Upper lobe of left lung (tissue), 6 donors: Measurements from ENCODE around the gene TEX30. TPM values are rescaled to one million over a fixed set of nuclear protein-coding genes. Genes with fewer than 3 reads are reported as not detected.

Experiments
- ATAC-seq, 2 donors: fragments of 200-7000 bp; cut with Tn5 transposase; one replicate each; pipeline ENCODE4 v1.9.1; 2022; ENCODE audit warnings: mild to moderate bottlenecking in 2 of 2, moderate library complexity in 2 of 2; ENCODE audit not compliant: low FRiP score in 2 of 2
- DNase-seq, 2 donors: peaks; one replicate each; pipeline ENCODE4 v3.0.0-alpha.2; 2019 to 2020
- H3K27ac ChIP-seq, 4 donors: fragments of 200-600 bp; sonication (generic); one replicate each; pipeline ENCODE4 v1.5.1; 2016 to 2019
- H3K27me3 ChIP-seq, 4 donors: fragments of 200-600 bp; sonication (generic); one replicate each; pipeline ENCODE4 v1.5.1; 2017 to 2019
- H3K36me3 ChIP-seq, 4 donors: fragments of 200-600 bp; sonication (generic); one replicate each; pipeline ENCODE4 v1.5.1; 2016 to 2019
- H3K4me1 ChIP-seq, 4 donors: fragments of 200-600 bp; sonication (generic); one replicate each; pipeline ENCODE4 v1.5.1; 2018 to 2019
- H3K4me3 ChIP-seq, 4 donors: fragments of 200-600 bp; sonication (generic); one replicate each; pipeline ENCODE4 v1.5.1; 2017 to 2019; ENCODE audit warnings: mild to moderate bottlenecking in 2 of 4, moderate library complexity in 1 of 4
- H3K9me3 ChIP-seq, 4 donors: fragments of 200-600 bp; sonication (generic); one replicate each; pipeline ENCODE4 v1.5.1; 2018 to 2019
- EP300 ChIP-seq, 4 donors: sonication (generic); formaldehyde crosslinking; IDR thresholded peaks; one replicate each; pipeline ENCODE4 v1.5.1; 2017; ENCODE audit warnings: antibody characterized with exemption in 4 of 4, control low read depth in 2 of 4
- POLR2A ChIP-seq, 4 donors: fragments of 450-650 bp; IDR thresholded peaks; one replicate each; pipeline ENCODE4 v1.5.1; 2016 to 2017; ENCODE audit warnings: antibody characterized with exemption in 4 of 4, mild to moderate bottlenecking in 2 of 4
- POLR2AphosphoS5 ChIP-seq, 2 donors: sonication (generic); formaldehyde crosslinking; IDR thresholded peaks; one replicate each; pipeline ENCODE4 v1.5.1; 2017; ENCODE audit warnings: antibody characterized with exemption in 2 of 2
- WGBS, 2 donors: methylation state at CpG; one replicate each; pipeline ENCODE4 v1.1.5; 2017 to 2018; 5-methylcytosine and 5-hydroxymethylcytosine counted together
- total RNA-seq, 6 donors: library from RNA; depleted of rRNA in 4 of 6; stranded (reverse); fragments of >200 nt in 4 of 6; gene quantifications; one replicate each; pipeline versions ENCODE4 v1.1.0 to v1.2.1, GENCODE V29; 2016 to 2021
- TF ChIP-seq, protein P1 (sequence below), 6 experiments: fragments of 450-650 bp in 4 of 6; fragments of 200-600 bp in 2 of 6; sonication (generic) in 2 of 6; IDR thresholded peaks; one replicate each; pipeline ENCODE4 v1.5.1; 2016 to 2019; ENCODE audit warnings: antibody characterized with exemption in 6 of 6
- donor health status: DM: no; HTN: no; CAD: no; lungs with moderate emphysema.
- donor health status: DM: no; HTN: yes; CAD: no; lungs with severe emphysema.

TEX30 gene
- total RNA-seq, 6 donors from 2014 or later, result 1.00 to 7.8 (median 6.2) TPM

GRCh38 chr13:102757006-102757405 lies 16.6 kb downstream of the TEX30 start:
- Histone ChIP-seq H3K27me3 (no peaks in the 10 kb centered on the region), H3K4me3 (no peak overlapping the region), H3K36me3 (no peaks in the 10 kb centered on the region), H3K4me1 (no peaks in the 10 kb centered on the region), H3K27ac (no peak overlapping the region), H3K9me3 (no peaks in the 10 kb centered on the region)
- ATAC-seq (no peak), DNase-seq (no peak)
- WGBS, 2 donors, result 85 to 86% methylated on average over 1 of the region's 1 CpG
- TF ChIP-seq, protein P1, sequence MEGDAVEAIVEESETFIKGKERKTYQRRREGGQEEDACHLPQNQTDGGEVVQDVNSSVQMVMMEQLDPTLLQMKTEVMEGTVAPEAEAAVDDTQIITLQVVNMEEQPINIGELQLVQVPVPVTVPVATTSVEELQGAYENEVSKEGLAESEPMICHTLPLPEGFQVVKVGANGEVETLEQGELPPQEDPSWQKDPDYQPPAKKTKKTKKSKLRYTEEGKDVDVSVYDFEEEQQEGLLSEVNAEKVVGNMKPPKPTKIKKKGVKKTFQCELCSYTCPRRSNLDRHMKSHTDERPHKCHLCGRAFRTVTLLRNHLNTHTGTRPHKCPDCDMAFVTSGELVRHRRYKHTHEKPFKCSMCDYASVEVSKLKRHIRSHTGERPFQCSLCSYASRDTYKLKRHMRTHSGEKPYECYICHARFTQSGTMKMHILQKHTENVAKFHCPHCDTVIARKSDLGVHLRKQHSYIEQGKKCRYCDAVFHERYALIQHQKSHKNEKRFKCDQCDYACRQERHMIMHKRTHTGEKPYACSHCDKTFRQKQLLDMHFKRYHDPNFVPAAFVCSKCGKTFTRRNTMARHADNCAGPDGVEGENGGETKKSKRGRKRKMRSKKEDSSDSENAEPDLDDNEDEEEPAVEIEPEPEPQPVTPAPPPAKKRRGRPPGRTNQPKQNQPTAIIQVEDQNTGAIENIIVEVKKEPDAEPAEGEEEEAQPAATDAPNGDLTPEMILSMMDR (IDR thresholded peaks at IDR 0.05), result no peak
- TF ChIP-seq POLR2AphosphoS5 (IDR thresholded peaks at IDR 0.05) (no peak), POLR2A (IDR thresholded peaks at IDR 0.05) (no peak), EP300 (IDR thresholded peaks at IDR 0.05) (no peak)

GRCh38 chr13:102751886-102752285 lies 21.7 kb downstream of the TEX30 start:
- no peak for DNase-seq
- no peak overlapping the region for H3K27ac ChIP-seq
- no peak for TF ChIP-seq POLR2AphosphoS5 (IDR thresholded peaks at IDR 0.05)
- no peak for TF ChIP-seq EP300 (IDR thresholded peaks at IDR 0.05)
- TF ChIP-seq, protein P1 (IDR thresholded peaks at IDR 0.05), result no peak
- TF ChIP-seq POLR2A (IDR thresholded peaks at IDR 0.05), result no peak
- no peak for ATAC-seq
- no peak overlapping the region for H3K4me3 ChIP-seq
- no peaks in the 10 kb centered on the region for H3K36me3 ChIP-seq
- no peaks in the 10 kb centered on the region for H3K9me3 ChIP-seq
- H3K27me3 ChIP-seq, result no peaks in the 10 kb centered on the region
- no peaks in the 10 kb centered on the region for H3K4me1 ChIP-seq
- WGBS, 2 donors, result 91 to 94% methylated on average over 3 of the region's 3 CpGs

GRCh38 chr13:102742506-102742905 lies 31.1 kb downstream of the TEX30 start:
- H3K4me3 ChIP-seq, result no peak overlapping the region
- H3K36me3 ChIP-seq, result no peaks in the 10 kb centered on the region
- H3K27me3 ChIP-seq, result no peaks in the 10 kb centered on the region
- no peaks in the 10 kb centered on the region for H3K9me3 ChIP-seq
- TF ChIP-seq POLR2AphosphoS5 (IDR thresholded peaks at IDR 0.05) (no peak), EP300 (IDR thresholded peaks at IDR 0.05) (no peak), POLR2A (IDR thresholded peaks at IDR 0.05) (no peak)
- TF ChIP-seq, protein P1 (IDR thresholded peaks at IDR 0.05), result no peak
- DNase-seq, result no peak
- ATAC-seq, result no peak
- H3K27ac ChIP-seq, result no peak overlapping the region
- H3K4me1 ChIP-seq, result no peaks in the 10 kb centered on the region

DNA sequence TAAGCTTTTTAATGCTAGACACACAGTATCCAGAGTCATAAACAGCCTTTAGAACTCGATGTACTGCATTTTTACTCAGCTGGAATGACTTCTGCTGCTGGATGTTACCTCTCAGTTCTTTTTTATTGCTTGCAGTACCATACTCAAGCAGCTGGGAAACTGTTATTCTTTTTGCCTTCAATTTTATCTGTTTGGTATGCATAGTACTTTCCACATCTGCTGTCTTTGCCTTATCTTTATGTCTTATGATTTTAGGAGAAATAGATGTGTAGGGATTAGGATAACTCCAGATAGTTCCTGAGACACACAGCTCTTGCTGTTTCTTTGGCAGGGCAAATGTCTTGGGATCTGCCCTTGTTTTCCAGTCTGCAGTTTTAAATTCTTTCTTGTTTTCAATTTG lies 31.5 kb downstream of the TEX30 start:
- WGBS, 2 donors, result 44 to 58% methylated on average over 1 of the region's 1 CpG
- H3K4me3 ChIP-seq, result no peak overlapping the region
- TF ChIP-seq EP300 (IDR thresholded peaks at IDR 0.05), result no peak
- TF ChIP-seq POLR2A (IDR thresholded peaks at IDR 0.05), result no peak
- no peak for TF ChIP-seq POLR2AphosphoS5 (IDR thresholded peaks at IDR 0.05)
- TF ChIP-seq, protein P1 (IDR thresholded peaks at IDR 0.05), result no peak

GRCh38 chr13:102729560-102730270 lies 43.9 kb downstream of the TEX30 start:
- TF ChIP-seq, protein P1 (IDR thresholded peaks at IDR 0.05), result no peak
- no peak for TF ChIP-seq POLR2AphosphoS5 (IDR thresholded peaks at IDR 0.05)
- no peak for TF ChIP-seq POLR2A (IDR thresholded peaks at IDR 0.05)
- TF ChIP-seq EP300 (IDR thresholded peaks at IDR 0.05), result no peak
- 13 to 21% methylated on average over 8 of the region's 8 CpGs for WGBS, 2 donors
- H3K27me3 ChIP-seq, result no peaks in the 10 kb centered on the region
- H3K27ac ChIP-seq, result peak overlapping the region in 2 of 4 donors; percentile 35 to 80
- H3K9me3 ChIP-seq, result no peaks in the 10 kb centered on the region
- no peaks in the 10 kb centered on the region for H3K36me3 ChIP-seq
- no peak for DNase-seq
- no peak overlapping the region for H3K4me3 ChIP-seq
- H3K4me1 ChIP-seq, result peaks cover 0 to 13% (median 9%) of the 10 kb centered on the region in 4 donors
- ATAC-seq, result peak in 1 of 2 donors; percentile 41

More for the DNA sequence above, 31.5 kb downstream of the TEX30 start:
- H3K27ac ChIP-seq, result no peak overlapping the region
- no peaks in the 10 kb centered on the region for H3K4me1 ChIP-seq
- H3K36me3 ChIP-seq, result no peaks in the 10 kb centered on the region
- H3K27me3 ChIP-seq, result no peaks in the 10 kb centered on the region
- ATAC-seq (no peak), DNase-seq (no peak)
- H3K9me3 ChIP-seq, result no peaks in the 10 kb centered on the region
